ENCODE data around the gene MED15.

The MED15 gene

GRCh38 chr22:20574920-20575353, 67.5 kb downstream of the MED15 start:
- Histone ChIP-seq H3K79me2 (no peaks in the 10 kb centered on the region), H3K4me2 (ENCODE audit: low read length) (no peak overlapping the region), H3K36me3 (ENCODE audit: control insufficient read depth, insufficient read depth, low read length) (no peaks in the 10 kb centered on the region), H3K4me1 (no peaks in the 10 kb centered on the region), H3K4me3 (ENCODE audit: low read depth, low read length) (no peak overlapping the region), H3K9ac (no peak overlapping the region), H3K9me3 (ENCODE audit: control insufficient read depth, low read length) (no peaks in the 10 kb centered on the region), H3K27me3 (ENCODE audit: control insufficient read depth, insufficient read depth, low read length) (no peaks in the 10 kb centered on the region), H2AFZ (no peak overlapping the region), H3K27ac (no peak overlapping the region)
- TF ChIP-seq CTCF (IDR thresholded peaks at IDR 0.05) = no peak

DNA sequence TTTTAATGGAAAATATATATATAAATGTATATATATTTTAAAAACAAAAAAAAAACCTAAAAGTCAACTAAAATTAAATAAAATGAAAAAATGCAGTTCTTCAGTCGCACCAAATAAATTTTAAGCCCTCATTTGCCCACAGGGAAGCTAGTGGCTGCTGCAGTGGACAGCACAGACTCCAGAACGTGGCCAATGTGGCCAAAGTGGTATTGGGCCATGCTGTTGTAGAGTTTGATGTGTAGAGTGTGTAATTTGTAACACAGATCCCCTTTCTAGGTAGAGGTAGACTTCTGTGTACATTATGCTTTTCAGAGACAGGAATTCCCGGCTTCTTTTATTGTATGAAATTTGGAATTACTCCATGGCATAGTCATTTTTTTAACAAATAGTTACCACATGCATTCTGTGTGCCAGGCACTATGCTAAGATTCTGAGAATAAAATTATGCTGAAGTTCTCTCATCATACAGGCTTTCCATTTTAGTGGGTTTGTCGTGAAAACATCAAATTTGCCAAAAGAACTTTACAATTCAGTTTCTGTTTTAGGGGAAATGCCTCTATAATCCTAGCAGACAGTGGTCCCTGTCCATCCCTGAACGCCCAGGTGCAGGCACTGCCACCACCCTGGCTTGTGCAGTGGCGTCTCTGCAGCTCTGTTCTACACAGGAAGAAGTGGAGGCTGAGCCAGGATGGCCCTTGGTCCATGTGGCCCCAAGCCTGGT, 68.5 kb downstream of the MED15 start:
- TF ChIP-seq CTCF (IDR thresholded peaks at IDR 0.05) = no peak
- Histone ChIP-seq H3K9ac (no peak overlapping the region), H3K4me1 (no peaks in the 10 kb centered on the region), H3K79me2 (no peaks in the 10 kb centered on the region), H3K27me3 (ENCODE audit: control insufficient read depth, insufficient read depth, low read length) (no peaks in the 10 kb centered on the region), H2AFZ (no peak overlapping the region), H3K4me2 (ENCODE audit: low read length) (no peak overlapping the region), H3K27ac (no peak overlapping the region), H3K9me3 (ENCODE audit: control insufficient read depth, low read length) (no peaks in the 10 kb centered on the region), H3K4me3 (ENCODE audit: low read depth, low read length) (no peak overlapping the region), H3K36me3 (ENCODE audit: control insufficient read depth, insufficient read depth, low read length) (no peaks in the 10 kb centered on the region)

DNA sequence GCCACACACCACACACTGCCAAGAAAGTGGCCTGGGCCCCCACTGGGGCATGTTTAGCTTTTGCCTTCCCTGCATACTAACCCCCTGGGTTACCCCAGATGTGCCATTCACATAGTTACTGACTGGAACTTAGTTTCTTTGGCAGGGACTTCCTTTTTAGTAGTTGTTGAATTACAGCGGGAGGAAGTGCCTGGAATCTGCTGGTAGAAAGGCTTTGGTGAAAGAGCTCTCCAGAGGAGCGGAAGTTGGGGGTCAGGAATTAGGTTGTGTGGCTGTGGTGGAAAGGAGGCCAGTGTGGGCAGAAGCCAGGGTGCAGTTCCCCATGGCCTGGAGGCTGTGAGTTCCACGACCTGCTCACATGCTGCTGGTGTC, 69.0 kb downstream of the MED15 start:
- Histone ChIP-seq H3K36me3 (ENCODE audit: control insufficient read depth, insufficient read depth, low read length) (no peaks in the 10 kb centered on the region), H3K27ac (no peak overlapping the region), H3K9me3 (ENCODE audit: control insufficient read depth, low read length) (no peaks in the 10 kb centered on the region), H2AFZ (no peak overlapping the region), H3K27me3 (ENCODE audit: control insufficient read depth, insufficient read depth, low read length) (no peaks in the 10 kb centered on the region), H3K4me2 (ENCODE audit: low read length) (no peak overlapping the region), H3K79me2 (no peaks in the 10 kb centered on the region), H3K4me3 (ENCODE audit: low read depth, low read length) (no peak overlapping the region), H3K9ac (no peak overlapping the region), H3K4me1 (no peaks in the 10 kb centered on the region)
- no peak for TF ChIP-seq CTCF (IDR thresholded peaks at IDR 0.05)

DNA sequence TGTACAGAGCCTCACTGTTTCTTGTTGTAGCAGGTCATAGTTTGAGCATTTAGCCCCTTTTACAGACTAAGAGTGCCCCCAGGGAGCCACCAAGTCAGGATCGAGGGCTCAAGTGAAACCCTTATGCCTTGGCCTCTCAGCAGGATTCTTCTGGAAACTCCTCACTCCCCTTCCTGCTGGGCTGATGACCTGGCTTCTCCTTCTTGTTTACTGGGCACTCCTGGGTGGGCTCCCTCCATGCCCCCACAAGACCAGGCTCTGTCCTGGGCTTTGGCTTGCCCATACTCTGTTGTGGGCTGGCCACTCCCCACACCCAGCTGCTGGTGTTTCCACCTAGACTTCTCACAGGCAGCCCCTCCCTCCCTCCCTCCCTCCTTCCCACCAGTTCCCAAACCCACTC, 69.6 kb downstream of the MED15 start:
- Histone ChIP-seq H3K4me1 (no peaks in the 10 kb centered on the region), H3K27ac (no peak overlapping the region), H3K79me2 (no peaks in the 10 kb centered on the region), H3K9me3 (ENCODE audit: control insufficient read depth, low read length) (no peaks in the 10 kb centered on the region), H2AFZ (no peak overlapping the region), H3K9ac (no peak overlapping the region), H3K36me3 (ENCODE audit: control insufficient read depth, insufficient read depth, low read length) (no peaks in the 10 kb centered on the region), H3K27me3 (ENCODE audit: control insufficient read depth, insufficient read depth, low read length) (no peaks in the 10 kb centered on the region), H3K4me3 (ENCODE audit: low read depth, low read length) (no peak overlapping the region), H3K4me2 (ENCODE audit: low read length) (no peak overlapping the region)
- no peak for TF ChIP-seq CTCF (IDR thresholded peaks at IDR 0.05)

DNA sequence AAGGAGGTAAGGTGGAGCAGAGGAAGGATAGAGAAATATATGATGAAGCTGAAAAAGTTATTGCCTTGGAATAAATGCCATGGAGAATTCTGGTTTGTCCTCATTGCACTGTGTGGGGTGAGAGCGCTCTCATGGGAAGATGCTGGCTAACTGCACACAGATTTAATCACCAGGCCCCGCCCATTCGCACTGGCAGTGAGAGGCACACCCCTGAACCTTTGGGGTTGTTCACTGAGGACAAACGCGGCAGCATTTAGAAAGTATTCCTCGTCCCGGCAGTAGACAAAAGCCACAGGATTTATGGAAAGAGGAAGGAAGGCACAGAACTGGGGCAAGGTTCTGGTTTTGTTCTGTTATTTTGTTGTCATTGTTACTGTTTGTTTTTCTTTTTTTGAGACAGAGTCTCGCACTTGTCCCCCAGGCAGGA, 70.2 kb downstream of the MED15 start:
- no peaks in the 10 kb centered on the region for H3K4me1 ChIP-seq
- H3K79me2 ChIP-seq = no peaks in the 10 kb centered on the region
- no peak overlapping the region for H2AFZ ChIP-seq
- no peaks in the 10 kb centered on the region for H3K36me3 ChIP-seq (ENCODE audit: control insufficient read depth, insufficient read depth, low read length)
- no peak for TF ChIP-seq CTCF (IDR thresholded peaks at IDR 0.05)
- H3K27me3 ChIP-seq (ENCODE audit: control insufficient read depth, insufficient read depth, low read length) = no peaks in the 10 kb centered on the region
- no peak overlapping the region for H3K4me3 ChIP-seq (ENCODE audit: low read depth, low read length)
- H3K4me2 ChIP-seq (ENCODE audit: low read length) = no peak overlapping the region
- no peak overlapping the region for H3K9ac ChIP-seq
- H3K9me3 ChIP-seq (ENCODE audit: control insufficient read depth, low read length) = no peaks in the 10 kb centered on the region
- no peak overlapping the region for H3K27ac ChIP-seq
